T-helper 2 cell treated with Interferon-gamma antibody and Interleukin-4, amounts not matched to agents 100 ng/mL and 5 ng/mL, for 36 hours (primary cell): ENCODE results near the gene MAEA. TPM values are rescaled to one million over a fixed set of nuclear protein-coding genes. Genes with fewer than 3 reads are reported as not detected.
"Not testable (repeated sequence)": the region's sequence is repeated elsewhere in the genome, so short reads cannot be mapped to it uniquely, and the experiment has no call there.

Experiments used
- intact Hi-C: fragments of 100-400 bp; cut with micrococcal nuclease; formaldehyde crosslinking; loops from one replicate; pipeline ENCODE4 v1.15.1; 2023
- total RNA-seq: library from RNA; stranded (reverse); gene quantifications from 2 replicates; pipeline ENCODE4 v1.2.3, GENCODE V29; 2022

The MAEA gene
- total RNA-seq, 1 donor from 2014 or later, result 62.9 TPM

DNA sequence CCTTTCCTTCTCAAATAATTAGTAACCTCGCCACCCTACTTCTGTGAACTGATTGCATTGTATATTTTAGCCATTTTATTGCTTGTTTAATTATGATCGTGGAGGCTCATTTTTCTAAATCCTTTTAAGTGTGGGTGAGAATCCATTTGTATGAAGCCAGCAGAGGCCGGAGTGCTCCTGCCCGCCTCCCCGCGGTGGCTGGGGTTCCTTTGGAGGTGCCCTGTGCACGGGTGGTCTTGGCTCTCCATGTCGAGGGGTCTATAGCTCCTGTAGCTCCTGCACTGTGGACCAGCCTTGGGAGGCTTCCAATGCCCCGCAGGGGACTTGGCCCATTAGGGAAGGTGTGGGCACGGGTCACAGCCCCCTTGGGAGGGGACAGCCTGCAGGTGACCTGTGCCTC, 72.4 kb downstream of the MAEA start:
- intact Hi-C loops, result no loop called here

DNA sequence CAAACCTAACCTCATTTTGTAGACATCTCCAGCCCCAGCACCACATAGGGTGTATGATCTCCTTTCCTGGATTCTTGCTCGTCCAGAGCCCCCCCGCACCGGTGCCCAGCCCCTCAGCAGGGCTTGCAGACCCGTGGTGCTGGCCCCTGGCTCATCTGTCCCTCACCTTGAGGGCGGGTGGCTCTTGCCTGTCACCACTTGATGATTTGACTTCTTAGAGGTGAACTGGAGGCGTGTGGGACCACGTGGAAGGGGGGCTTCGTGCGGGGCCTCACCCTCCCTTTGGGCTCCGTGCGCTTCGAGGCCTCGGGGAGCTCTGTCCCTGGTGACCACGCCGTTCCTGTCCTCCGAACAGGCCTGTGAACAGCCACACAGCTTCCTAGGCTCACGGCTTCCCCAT, 72.8 kb downstream of the MAEA start:
- intact Hi-C loops, result no loop called here

GRCh38 chr4:1363513-1363912, 73.8 kb downstream of the MAEA start:
- intact Hi-C loops, result no loop called here

DNA sequence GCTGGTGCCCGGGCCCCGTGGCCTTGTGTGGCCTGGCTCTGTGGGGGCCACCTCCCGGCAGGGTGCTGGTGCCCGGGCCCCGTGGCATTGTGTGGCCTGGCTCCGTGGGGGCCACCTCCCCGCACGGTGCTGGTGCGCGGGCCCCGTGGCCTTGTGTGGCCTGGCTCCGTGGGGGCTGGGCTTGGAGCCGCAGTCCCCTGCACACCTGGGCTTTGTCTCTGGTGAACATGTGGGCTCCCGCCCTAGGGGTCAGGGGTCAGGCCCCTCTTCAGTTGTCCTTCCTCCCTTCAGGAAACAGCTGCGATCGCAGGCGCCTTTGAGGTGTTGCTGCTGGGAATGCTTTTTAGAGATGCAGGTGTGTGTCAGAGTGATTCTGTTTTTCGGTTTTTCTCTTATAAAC, 74.5 kb downstream of the MAEA start:
- intact Hi-C loops, result no loop called here

- intact Hi-C loops, result no loop called here
These were observed 75.1 kb downstream of the MAEA start for GRCh38 chr4:1364748-1365147.

DNA sequence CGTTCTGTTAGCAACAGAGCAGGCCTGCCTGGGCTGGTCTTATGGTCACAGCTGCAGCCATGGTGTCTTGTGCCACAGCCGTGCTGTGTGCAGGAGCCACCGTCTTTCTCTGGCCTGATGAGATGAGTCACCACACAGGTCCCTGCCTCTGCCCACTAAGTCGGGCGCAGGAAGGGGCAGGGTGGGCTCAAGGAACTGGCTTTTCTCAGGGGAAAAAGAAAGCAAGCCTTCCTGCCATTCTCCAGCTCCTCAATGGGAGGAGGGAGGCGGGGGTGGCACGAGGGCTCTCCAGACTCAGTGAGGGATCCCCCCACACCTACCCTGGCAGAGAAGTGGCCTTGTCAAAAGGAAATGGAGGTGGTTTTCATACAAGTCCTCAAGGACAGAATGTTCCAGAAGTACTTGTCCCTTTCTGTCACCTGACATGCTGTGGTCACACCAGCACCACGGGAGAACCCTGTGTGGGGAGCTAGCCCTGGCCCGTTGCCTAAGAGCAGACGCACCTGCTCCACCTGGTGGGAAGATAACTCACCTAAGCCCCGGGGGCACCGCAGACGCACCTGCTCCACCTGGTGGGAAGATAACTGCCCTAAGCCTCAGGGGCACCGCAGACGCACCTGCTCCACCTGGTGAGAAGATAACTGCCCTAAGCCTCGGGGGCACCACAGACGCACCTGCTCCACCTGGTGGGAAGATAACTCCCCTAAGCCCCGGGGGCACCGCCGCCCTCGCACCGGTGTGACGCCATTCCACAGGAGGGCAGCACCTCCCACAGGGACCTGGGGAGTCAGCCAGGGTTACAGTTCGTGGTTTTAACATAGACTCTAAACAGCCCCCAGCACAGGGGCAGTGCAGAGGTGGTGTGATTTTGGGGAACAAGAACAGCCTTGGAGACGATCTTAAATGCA, 75.8 kb downstream of the MAEA start:
- intact Hi-C loops, result no loop called here

- intact Hi-C loops, result no loop called here
These were observed 76.9 kb downstream of the MAEA start for GRCh38 chr4:1366371-1367229.

- intact Hi-C loops, result no loop called here
These were observed 77.7 kb downstream of the MAEA start for GRCh38 chr4:1367230-1367935.

- intact Hi-C loops, result no loop called here
These were observed 78.2 kb downstream of the MAEA start for GRCh38 chr4:1367936-1368289.

DNA sequence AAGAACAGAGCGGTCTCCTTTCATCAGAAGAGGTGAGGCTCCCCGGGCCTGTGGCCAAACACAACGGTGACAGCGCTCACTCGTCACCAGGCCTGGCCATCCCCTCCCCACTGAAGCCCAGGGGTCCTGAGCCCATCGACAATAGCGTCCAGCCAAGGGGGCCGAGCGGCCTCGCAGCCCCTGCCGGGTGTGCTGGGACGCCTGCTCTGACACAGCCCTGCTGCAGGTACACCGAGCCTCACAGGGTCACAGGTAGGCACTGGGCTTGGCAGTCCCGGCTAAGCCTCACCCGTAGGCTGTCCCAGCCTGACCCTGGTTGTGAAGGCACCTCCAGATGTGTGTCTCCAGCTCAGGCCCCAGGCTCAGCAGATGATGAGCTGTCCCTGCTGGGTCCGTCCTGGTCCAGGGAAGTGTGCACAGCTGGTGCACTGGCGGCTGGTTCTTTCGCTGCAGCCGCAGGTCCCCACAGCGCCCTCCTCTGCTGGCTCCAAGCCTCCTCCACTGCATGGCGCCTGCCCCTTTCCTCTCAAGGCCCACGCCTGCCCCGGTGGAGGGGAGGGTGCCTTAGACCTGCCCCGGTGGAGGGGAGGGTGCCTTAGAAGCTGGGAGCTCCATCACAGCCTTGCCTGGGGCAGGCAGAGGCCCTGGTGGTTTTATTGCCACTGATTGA, 78.9 kb downstream of the MAEA start:
- intact Hi-C loops, result no loop called here

- intact Hi-C loops, result no loop called here
These were observed 79.4 kb downstream of the MAEA start for GRCh38 chr4:1369091-1369450.

- intact Hi-C loops, result no loop called here
These were observed 79.9 kb downstream of the MAEA start for GRCh38 chr4:1369479-1370079.

DNA sequence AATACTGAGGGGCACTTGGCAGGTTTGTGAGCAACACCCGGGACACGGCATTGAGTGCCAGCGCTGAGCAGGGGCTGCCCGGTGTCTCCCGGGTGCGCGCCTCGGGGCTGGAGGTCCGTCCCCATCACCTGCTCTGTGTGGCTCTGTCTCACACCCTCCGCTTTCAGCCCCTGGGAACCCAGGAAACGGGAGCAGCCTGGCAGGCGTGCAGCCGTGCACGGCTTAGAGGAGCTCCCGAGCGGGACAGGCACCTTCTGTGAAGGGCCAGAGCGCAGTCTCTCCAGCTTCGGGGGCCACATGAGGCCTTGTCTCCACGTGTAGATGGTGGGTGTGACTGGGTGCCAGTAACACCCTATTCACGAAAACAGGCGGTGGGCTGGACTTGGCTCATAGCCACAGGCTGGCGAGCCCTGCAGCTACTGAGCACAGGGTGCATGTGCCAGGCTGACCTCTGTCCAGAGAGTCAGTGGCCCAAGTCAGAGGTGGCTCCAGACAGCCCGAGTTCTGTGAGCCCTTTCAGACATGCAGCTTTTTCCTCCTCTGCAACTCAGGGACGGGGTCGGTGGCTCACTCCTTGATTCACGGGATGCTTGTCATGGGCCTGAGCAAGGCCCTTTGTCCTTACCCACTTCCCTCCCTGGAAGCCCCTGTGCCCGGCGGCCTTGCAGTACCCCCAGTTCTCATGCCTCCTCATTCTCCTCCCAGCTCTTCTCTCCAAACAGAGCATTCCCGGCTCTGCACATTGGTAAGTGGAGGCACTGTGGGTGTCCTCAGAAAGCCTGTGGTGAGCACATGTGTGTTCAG, 80.8 kb downstream of the MAEA start:
- intact Hi-C loops, result no loop called here

- intact Hi-C loops, result no loop called here
These were observed 81.8 kb downstream of the MAEA start for GRCh38 chr4:1371176-1372165.

GRCh38 chr4:1372576-1372975, 82.9 kb downstream of the MAEA start:
- intact Hi-C loops, result not testable (repeated sequence)

DNA sequence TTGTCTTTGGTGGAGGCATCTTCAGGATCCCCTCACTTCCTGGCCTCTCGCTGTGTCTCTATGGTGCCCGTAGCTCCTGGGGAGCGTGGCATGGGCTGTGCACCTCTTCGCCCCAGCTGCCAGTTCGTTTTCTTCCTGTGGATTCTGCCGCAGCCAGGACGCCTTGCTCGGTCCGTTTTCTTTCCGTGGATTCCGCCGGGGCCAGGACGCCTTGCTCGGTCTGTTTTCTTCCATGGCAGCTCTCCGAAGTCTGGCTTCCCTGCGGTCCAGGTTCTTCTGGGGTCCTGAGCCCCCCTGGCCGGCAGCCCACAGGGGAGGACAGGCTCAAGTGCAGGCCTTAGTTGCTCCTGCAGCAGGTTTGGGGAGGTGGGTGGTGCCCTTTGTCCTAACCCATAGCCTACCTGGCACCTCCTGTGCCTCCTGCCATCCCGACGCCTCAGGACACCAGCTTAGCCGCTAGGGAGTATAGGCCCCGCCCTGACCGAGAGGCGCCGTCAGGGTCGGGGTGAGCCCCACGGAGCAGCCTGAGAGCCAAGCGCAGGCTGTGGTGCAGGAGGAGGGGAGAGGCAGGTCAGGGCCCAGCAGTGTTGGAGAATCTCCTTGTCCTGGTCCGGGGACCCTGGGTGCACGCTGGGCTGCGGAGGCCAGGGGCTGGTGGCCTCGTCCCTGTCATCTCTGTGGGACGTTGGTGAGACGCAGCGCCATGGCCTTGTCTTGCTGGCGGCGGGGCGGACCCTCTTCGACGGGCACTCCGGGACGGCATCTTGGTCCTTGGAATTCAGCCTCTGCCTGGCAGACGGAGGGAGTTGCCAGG, 84.4 kb downstream of the MAEA start:
- intact Hi-C loops, result no loop called here

GRCh38 chr4:1374706-1375045, 85.0 kb downstream of the MAEA start:
- intact Hi-C loops, result no loop called here

DNA sequence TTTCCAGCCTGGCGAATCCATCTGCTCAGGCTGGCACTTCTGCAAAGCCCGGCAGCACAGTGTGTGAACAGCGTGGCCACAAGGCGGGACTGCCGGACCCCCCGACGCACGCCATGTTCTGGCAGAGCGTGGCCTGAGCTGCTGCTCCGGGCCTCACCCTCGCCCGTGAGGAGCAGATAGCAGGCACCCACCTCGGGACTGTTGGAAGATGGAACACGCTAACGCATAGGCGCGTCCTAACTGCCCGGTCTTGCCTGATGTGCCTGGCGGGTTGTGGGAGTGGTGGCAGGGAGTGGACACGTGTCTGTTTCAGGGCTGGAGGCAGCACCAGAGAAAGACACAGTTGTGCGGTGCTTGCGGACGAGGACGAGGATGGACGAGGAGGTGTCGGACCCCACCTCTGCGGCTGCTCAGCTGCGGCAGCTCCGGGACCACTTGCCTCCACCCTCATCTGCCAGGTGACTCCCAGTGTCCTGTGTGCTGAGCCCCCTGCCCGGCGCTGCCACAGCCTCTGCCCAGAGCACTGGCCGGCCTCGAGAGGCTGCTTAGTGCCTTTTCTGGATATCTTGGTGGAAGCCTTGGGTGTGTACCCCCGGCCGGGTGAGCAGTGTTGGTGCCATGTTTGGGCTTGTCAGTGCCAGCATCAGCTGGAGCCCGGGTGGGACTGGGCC, 85.5 kb downstream of the MAEA start:
- intact Hi-C loops, result no loop called here
